Sigmoid colon (tissue), 4 donors: ENCODE measurements around the gene LRP1B.

Experiments
- EP300 ChIP-seq, 4 donors: sonication (generic); formaldehyde crosslinking; IDR thresholded peaks; one replicate each; pipeline ENCODE4 v1.6.1; 2017; ENCODE audit warnings: antibody characterized with exemption in 4 of 4
- POLR2A ChIP-seq, 2 donors: fragments of 450-650 bp; IDR thresholded peaks; one replicate each; pipeline ENCODE4 v1.6.1; 2016; ENCODE audit warnings: antibody characterized with exemption in 2 of 2, mild to moderate bottlenecking in 2 of 2, moderate library complexity in 2 of 2
- POLR2AphosphoS5 ChIP-seq, 4 donors: sonication (generic); formaldehyde crosslinking; IDR thresholded peaks; one replicate each; pipeline ENCODE4 v1.6.1; 2017; ENCODE audit warnings: antibody characterized with exemption in 4 of 4
- TF ChIP-seq, protein P1 (sequence below), 4 experiments: fragments of 450-650 bp in 3 of 4; fragments of 200-600 bp in 1 of 4; IDR thresholded peaks; one replicate each; pipeline ENCODE4 v1.5.1; 2016 to 2019; ENCODE audit warnings: antibody characterized with exemption in 4 of 4, mild to moderate bottlenecking in 3 of 4, moderate library complexity in 2 of 4

DNA sequence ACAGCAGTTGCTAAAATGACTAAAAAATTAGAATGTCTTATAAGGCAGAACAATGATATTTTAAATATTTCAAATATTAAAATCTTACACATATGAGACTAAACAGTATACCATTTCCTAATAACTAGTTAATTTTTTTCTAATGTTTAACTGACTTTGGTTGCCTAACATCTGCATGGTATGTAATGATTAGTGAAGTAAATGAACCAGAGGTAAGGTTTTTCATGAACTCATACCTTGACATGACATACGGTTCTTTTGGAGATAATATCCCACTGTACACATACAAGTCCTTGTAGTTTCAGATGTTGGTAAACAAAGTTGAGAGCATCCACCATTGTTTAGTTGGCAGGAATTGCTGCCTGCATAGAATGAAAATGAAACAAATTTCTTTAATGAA is 1360.2 kb downstream of the LRP1B start:
- TF ChIP-seq, protein P1, sequence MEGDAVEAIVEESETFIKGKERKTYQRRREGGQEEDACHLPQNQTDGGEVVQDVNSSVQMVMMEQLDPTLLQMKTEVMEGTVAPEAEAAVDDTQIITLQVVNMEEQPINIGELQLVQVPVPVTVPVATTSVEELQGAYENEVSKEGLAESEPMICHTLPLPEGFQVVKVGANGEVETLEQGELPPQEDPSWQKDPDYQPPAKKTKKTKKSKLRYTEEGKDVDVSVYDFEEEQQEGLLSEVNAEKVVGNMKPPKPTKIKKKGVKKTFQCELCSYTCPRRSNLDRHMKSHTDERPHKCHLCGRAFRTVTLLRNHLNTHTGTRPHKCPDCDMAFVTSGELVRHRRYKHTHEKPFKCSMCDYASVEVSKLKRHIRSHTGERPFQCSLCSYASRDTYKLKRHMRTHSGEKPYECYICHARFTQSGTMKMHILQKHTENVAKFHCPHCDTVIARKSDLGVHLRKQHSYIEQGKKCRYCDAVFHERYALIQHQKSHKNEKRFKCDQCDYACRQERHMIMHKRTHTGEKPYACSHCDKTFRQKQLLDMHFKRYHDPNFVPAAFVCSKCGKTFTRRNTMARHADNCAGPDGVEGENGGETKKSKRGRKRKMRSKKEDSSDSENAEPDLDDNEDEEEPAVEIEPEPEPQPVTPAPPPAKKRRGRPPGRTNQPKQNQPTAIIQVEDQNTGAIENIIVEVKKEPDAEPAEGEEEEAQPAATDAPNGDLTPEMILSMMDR (IDR thresholded peaks at IDR 0.05), result no peak
- TF ChIP-seq EP300 (IDR thresholded peaks at IDR 0.05) (no peak), POLR2A (IDR thresholded peaks at IDR 0.05) (no peak), POLR2AphosphoS5 (IDR thresholded peaks at IDR 0.05) (no peak)
